GM06990 (cell line): ENCODE data around the gene CMTM1.
"Not testable (repeated sequence)": the region's sequence is repeated elsewhere in the genome, so short reads cannot be mapped to it uniquely, and the experiment has no call there.

ENCODE experiments used
- DNase-seq: peaks from one replicate; pipeline ENCODE4 v3.0.0-alpha.2; 2011; ENCODE audit not compliant: insufficient read length; ENCODE audit errors: extremely low read depth
- H3K27me3 ChIP-seq: replicated peaks from 2 replicates; pipeline ENCODE4 v1.6.0; 2011; ENCODE audit warnings: low read length; ENCODE audit not compliant: control insufficient read depth, insufficient read depth
- H3K36me3 ChIP-seq: 2 replicates; pipeline ENCODE4 v1.5.1; 2011; ENCODE audit warnings: low read length; ENCODE audit not compliant: control insufficient read depth, insufficient read depth
- H3K4me3 ChIP-seq: replicated peaks from 2 replicates; pipeline ENCODE4 v1.5.1; 2011; ENCODE audit warnings: low read depth, mild to moderate bottlenecking, control low read depth, low read length
- TF ChIP-seq, protein P1 (sequence below): IDR thresholded peaks from 2 replicates; pipeline ENCODE4 v1.5.1; 2011; ENCODE audit warnings: low read length, control low read depth, mild to moderate bottlenecking, inconsistent platforms; ENCODE audit not compliant: insufficient read depth, poor library complexity, severe bottlenecking

Gene CMTM1

DNA sequence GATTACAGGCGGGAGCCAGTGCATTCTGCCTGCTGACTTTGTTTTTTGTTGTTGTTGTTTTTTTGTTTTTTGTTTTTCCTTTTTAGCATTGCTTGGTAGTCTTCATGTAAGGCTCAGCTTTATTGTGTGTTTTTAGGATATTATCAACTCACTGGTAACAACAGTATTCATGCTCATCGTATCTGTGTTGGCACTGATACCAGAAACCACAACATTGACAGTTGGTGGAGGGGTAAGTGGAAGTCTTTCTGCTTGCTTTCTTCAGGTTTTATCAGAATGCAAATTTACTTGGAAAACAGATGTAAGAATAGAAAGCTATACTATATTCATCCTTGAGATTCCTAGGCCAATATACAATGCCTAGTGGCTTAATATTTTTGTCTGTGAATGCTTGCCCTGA is 3.3 kb upstream of the CMTM1 start:
- TF ChIP-seq, protein P1, sequence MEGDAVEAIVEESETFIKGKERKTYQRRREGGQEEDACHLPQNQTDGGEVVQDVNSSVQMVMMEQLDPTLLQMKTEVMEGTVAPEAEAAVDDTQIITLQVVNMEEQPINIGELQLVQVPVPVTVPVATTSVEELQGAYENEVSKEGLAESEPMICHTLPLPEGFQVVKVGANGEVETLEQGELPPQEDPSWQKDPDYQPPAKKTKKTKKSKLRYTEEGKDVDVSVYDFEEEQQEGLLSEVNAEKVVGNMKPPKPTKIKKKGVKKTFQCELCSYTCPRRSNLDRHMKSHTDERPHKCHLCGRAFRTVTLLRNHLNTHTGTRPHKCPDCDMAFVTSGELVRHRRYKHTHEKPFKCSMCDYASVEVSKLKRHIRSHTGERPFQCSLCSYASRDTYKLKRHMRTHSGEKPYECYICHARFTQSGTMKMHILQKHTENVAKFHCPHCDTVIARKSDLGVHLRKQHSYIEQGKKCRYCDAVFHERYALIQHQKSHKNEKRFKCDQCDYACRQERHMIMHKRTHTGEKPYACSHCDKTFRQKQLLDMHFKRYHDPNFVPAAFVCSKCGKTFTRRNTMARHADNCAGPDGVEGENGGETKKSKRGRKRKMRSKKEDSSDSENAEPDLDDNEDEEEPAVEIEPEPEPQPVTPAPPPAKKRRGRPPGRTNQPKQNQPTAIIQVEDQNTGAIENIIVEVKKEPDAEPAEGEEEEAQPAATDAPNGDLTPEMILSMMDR = no peak
- Histone ChIP-seq H3K27me3 (no peaks in the 10 kb centered on the region), H3K4me3 (no peak overlapping the region), H3K36me3 (peaks cover 2% of the 10 kb centered on the region)
- DNase-seq = no peak

DNA sequence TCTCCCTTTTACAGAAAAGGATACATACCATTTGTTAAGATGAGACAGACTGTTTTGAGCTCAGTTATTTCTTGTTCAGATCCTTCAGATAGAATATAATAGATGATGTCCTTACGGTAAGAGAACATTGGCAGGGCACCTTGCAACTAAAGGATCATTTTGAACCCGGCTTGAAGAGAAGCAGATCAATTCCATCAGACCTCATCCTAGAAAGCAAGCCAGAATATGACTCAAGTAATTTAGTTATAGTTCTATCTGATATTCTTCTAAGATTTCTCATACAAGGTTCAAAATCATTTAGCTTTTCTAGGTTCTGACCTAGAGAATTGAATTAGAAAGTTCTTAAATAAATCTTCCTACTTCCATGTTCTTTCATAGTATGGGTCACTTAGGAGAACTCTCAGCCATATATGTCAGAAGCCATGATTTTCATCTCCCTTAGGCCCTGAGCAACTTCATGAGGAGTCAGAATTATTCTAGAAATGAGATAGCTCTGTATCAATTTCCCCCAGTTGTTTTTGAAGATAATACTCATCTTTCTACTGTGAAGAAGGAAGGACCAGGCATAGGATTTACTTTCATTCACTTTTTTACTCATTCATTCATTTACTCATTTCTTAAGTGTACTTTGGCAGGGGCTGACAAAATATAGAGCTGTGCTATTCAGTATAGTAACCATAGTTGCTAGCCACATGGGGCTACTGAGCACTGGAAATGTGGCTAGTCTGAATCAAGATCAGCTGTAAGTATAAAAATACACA is 2.5 kb upstream of the CMTM1 start:
- TF ChIP-seq, protein P1 = no peak
- Histone ChIP-seq H3K27me3 (no peaks in the 10 kb centered on the region), H3K36me3 (peaks cover 2% of the 10 kb centered on the region), H3K4me3 (no peak overlapping the region)
- DNase-seq = no peak

DNA sequence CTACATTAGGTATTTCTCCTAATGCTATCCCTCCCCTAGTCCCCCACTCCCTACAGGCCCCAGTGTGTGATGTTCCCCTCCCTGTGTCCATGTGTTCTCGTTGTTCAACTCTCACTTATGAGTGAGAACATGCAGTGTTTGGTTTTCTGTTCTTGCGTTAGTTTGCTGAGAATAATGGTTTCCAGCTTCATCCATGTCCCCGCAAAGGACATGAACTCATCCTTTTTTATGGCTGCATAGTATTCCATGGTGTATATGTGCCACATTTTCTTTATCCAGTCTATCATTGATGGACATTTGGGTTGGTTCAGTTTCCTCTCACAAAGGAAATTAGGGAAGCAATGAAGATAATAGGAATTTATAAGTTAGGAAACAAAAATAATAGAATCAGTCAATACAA is 1.0 kb downstream of the CMTM1 start:
- H3K27me3 ChIP-seq, H3K4me3 ChIP-seq, DNase-seq, H3K36me3 ChIP-seq: not testable (repeated sequence)

DNA sequence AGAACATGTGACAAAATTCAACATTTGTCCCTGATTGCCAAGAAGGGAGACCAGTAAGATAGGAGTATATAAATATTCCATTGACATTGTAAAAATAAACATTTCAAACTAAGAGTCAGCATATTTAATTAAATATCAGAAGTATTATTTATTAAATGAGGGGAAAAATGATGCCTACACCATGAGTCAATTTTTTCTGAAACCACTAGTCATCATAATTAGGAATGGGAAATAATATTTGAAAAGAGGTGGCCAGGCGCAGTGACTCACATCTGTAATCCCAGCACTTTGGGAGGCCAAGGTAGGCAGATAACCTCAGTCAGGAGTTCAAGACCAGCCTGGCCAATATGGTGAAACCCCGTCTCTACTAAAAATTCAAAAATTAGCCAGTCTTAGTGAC is 2.1 kb downstream of the CMTM1 start:
- DNase-seq = no peak
- no peaks in the 10 kb centered on the region for H3K27me3 ChIP-seq
- H3K4me3 ChIP-seq = no peak overlapping the region
- TF ChIP-seq, protein P1 = no peak
- peaks cover 2% of the 10 kb centered on the region for H3K36me3 ChIP-seq

DNA sequence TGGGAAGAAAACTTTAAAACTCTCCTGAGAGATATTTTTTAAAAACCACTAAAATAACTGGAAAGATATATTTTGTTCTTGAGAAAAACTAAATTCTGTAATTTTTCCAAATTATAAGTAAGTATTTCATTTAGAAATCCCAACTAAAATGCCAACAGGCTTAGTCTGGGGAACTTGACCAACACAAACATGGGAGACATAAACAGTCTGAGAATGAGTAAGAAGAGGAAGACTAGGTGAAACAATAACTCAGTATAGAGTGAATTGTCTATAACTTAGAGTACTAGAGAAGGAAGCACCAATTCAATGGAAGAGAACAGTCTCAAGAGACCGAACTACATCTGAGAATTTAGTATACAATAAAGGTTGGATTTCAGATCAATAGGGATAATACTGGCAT is 2.9 kb downstream of the CMTM1 start:
- TF ChIP-seq, protein P1 = no peak
- no peak for DNase-seq
- Histone ChIP-seq H3K36me3 (peaks cover 2% of the 10 kb centered on the region), H3K27me3 (no peaks in the 10 kb centered on the region), H3K4me3 (no peak overlapping the region)

DNA sequence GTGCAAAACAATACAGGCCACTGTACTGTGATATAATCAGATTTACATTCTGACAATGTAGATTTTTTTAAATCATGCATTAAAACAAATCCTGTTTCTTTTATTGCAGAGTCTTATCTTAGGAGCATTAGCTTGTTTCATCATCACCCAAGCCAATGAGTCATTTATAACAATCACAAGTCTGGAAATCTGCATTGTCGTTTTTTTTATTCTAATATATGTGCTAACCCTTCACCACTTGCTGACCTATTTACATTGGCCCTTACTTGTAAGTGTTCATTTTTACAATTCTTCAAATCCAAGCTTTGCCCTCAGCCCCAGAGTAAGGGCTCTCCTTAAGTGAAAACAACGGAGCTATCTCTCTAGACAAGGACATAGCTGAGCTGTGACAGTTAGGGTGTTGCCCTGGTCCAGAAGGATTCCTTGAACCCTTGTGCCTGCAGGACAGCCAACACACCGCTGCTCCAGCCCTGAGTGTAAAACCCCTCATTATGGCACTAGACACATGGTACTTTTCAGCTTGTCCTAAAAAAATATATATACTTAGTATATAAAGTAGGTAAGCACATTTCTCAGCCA is 3.7 kb downstream of the CMTM1 start:
- Histone ChIP-seq H3K36me3 (peaks cover 2% of the 10 kb centered on the region), H3K4me3 (no peak overlapping the region), H3K27me3 (no peaks in the 10 kb centered on the region)
- TF ChIP-seq, protein P1 = no peak
- DNase-seq = no peak
